Measurements from ENCODE around the gene SMIM3. TPM values are rescaled to one million over a fixed set of nuclear protein-coding genes. Genes with fewer than 3 reads are reported as not detected.

Gene SMIM3
- total and polyA plus RNA-seq, 10 of the 15 experiments (the other 5 are each of a cell fraction or from before 2014, with no cell fraction given), result 1.0 to 14.3 (median 7.7) TPM

DNA sequence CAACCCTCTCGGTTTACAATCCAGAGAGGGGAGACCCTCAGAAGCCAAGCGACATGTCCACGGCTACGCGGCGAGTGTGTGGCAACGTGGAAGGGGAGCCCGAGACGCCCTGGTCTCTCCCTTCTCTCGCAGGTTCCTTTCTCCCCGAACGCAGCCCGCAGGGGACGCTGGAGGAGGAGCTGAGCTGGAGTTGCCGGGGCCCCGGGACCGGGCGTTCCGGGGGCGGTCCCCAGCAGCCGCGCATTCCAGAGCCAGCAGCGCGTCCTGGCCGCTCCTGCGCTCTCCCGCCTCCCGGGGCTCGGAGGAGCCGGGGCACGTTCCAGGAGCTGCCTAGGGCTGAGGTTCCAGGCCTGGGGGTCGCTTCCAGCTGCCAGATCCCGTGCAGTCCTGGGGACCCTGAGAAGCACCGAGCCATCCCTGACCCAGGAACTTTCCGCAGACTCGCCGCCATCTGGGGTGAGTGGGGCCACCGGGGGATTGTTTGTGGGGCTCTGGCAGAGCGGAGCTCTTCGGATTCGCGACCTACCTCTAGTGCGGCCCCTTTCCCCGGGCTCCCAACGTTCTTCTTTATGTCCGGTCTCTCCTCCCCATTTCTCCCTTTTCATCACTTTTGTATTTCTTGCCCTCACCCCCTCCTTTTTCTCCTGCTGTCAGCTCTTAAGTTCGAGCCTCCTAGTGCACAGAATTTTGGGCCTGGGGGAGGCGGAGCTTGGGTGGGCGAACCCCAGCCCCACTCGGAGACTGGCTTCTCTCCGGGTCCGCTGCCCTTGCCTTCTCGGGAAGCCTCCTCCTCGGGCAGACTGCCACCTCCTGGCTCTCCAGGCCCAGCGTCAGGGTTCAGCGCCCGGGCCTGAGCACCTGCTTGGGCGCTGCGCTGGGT is at the start of gene SMIM3 (continued):
- TF ChIP-seq MYB (IDR thresholded peaks at IDR 0.05; ENCODE audit: borderline replicate concordance, low read depth, low read length), result no peak
- TF ChIP-seq SMAD1 (IDR thresholded peaks at IDR 0.05; ENCODE audit: low read depth, partially characterized antibody), result no peak
- 0 out of 2 replicates have a peak, but pooled peaks have one; percentile 13 for TF ChIP-seq SMARCA5 (IDR thresholded peaks at IDR 0.05)
- TF ChIP-seq RAD21 (IDR thresholded peaks at IDR 0.05; ENCODE audit: insufficient read depth, low read depth, low read length), result peak; percentile 65
- TF ChIP-seq BACH1 (IDR thresholded peaks at IDR 0.05; ENCODE audit: borderline replicate concordance), result no peak
- no peak for TF ChIP-seq ZNF217 (IDR thresholded peaks at IDR 0.05)
- TF ChIP-seq BHLHE40 (IDR thresholded peaks at IDR 0.05; ENCODE audit: borderline replicate concordance in 1 of 2, low read depth in 2 of 2, low read length in 1 of 2), result peak; percentile 26 to 49; a peak in 1 of 4 replicates
- 0 out of 2 replicates have a peak, but pooled peaks have one; percentile 34 for TF ChIP-seq POLR2AphosphoS5 (IDR thresholded peaks at IDR 0.05; ENCODE audit: low read length)
- TF ChIP-seq TCF12 (IDR thresholded peaks at IDR 0.05; ENCODE audit: low read depth, low read length), result 0 out of 2 replicates have a peak, but pooled peaks have one; percentile 4
- 0 out of 2 replicates have a peak, but pooled peaks have one; percentile 27 for TF ChIP-seq YY1 (IDR thresholded peaks at IDR 0.05; ENCODE audit: low read depth, low read length)
- no peak for TF ChIP-seq ZZZ3 (IDR thresholded peaks at IDR 0.05; ENCODE audit: control insufficient read depth, insufficient read length, low read depth)
- TF ChIP-seq SMC3 (IDR thresholded peaks at IDR 0.05; ENCODE audit: borderline replicate concordance, low read length), result peak; percentile 51; the same call in 1 of the 2 replicates
- no peak for TF ChIP-seq NFXL1 (IDR thresholded peaks at IDR 0.05; ENCODE audit: borderline replicate concordance)
- TF ChIP-seq, protein P1, sequence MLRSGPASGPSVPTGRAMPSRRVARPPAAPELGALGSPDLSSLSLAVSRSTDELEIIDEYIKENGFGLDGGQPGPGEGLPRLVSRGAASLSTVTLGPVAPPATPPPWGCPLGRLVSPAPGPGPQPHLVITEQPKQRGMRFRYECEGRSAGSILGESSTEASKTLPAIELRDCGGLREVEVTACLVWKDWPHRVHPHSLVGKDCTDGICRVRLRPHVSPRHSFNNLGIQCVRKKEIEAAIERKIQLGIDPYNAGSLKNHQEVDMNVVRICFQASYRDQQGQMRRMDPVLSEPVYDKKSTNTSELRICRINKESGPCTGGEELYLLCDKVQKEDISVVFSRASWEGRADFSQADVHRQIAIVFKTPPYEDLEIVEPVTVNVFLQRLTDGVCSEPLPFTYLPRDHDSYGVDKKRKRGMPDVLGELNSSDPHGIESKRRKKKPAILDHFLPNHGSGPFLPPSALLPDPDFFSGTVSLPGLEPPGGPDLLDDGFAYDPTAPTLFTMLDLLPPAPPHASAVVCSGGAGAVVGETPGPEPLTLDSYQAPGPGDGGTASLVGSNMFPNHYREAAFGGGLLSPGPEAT (IDR thresholded peaks at IDR 0.05; ENCODE audit: low read depth), result 0 out of 2 replicates have a peak, but pooled peaks have one; percentile 31
- TF ChIP-seq LARP7 (IDR thresholded peaks at IDR 0.05), result no peak
- TF ChIP-seq, protein P2, sequence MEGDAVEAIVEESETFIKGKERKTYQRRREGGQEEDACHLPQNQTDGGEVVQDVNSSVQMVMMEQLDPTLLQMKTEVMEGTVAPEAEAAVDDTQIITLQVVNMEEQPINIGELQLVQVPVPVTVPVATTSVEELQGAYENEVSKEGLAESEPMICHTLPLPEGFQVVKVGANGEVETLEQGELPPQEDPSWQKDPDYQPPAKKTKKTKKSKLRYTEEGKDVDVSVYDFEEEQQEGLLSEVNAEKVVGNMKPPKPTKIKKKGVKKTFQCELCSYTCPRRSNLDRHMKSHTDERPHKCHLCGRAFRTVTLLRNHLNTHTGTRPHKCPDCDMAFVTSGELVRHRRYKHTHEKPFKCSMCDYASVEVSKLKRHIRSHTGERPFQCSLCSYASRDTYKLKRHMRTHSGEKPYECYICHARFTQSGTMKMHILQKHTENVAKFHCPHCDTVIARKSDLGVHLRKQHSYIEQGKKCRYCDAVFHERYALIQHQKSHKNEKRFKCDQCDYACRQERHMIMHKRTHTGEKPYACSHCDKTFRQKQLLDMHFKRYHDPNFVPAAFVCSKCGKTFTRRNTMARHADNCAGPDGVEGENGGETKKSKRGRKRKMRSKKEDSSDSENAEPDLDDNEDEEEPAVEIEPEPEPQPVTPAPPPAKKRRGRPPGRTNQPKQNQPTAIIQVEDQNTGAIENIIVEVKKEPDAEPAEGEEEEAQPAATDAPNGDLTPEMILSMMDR (IDR thresholded peaks at IDR 0.05 in 2 of 3, conservative IDR thresholded peaks at IDR 0.05 in 1 of 3; ENCODE audit: control insufficient read depth in 2 of 3, extremely low read depth in 1 of 3, insufficient read depth in 1 of 3, low read depth in 3 of 3, low read length in 3 of 3), result peak; percentile 45 to 75 (median 68)
- TF ChIP-seq HDGF (IDR thresholded peaks at IDR 0.05), result peak; percentile 45; the same call in 1 of the 2 replicates
- TF ChIP-seq MXI1 (IDR thresholded peaks at IDR 0.05; ENCODE audit: low read depth, low read length), result 0 out of 2 replicates have a peak, but pooled peaks have one; percentile 25
- TF ChIP-seq EED (IDR thresholded peaks at IDR 0.05; ENCODE audit: low read depth), result peak; percentile 64

All from GM12878 (cell line).